GM18873 (cell line): ENCODE results near the gene IRX2.

Source experiments
- ATAC-seq: cut with Tn5 transposase; IDR thresholded peaks from one replicate; pipeline ENCODE4 v1.9.1; 2021; ENCODE audit warnings: mild to moderate bottlenecking, moderate library complexity, moderate number of reproducible peaks; ENCODE audit not compliant: unreplicated experiment, low FRiP score

IRX2 gene

DNA sequence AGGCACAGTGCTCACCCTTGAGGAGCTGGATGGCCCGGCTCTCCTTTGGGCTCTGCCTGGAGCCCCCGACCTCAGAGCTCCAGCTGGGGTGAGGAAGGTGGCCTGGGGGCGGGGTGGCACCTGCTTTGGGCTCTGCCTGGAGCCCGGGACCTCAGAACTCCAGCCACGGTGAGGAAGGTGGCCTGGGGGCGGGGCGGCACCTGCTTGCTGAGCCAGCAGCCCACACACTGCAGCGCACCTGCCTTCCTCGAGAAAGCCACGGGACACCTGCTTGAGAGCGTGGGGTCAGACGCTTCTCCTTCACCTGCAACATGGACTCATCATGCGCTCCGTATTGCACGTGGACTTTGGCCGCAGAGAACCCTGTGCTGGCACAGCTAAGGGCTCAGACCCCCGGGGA is 51.8 kb downstream of the IRX2 start:
- no peak for ATAC-seq

DNA sequence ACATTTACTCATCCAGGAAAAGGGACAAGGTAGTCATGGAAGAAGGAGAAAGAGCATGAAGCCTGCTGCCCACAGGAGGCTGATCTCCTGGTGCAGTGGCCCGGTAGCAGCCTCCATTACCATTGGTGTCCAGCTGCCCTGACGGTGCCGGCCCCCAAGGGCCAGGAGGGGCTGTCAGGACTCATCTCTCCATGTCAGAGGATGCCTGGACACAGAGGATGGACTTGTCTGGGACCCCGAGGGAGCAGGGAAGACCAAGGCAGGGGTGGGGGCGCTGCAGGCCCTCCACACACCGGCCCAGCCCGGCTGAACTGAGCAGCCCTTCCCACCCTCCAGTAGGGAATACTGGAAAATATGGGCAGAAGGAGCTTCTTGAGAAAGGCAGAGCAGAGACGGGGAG is 52.2 kb downstream of the IRX2 start:
- no peak for ATAC-seq

DNA sequence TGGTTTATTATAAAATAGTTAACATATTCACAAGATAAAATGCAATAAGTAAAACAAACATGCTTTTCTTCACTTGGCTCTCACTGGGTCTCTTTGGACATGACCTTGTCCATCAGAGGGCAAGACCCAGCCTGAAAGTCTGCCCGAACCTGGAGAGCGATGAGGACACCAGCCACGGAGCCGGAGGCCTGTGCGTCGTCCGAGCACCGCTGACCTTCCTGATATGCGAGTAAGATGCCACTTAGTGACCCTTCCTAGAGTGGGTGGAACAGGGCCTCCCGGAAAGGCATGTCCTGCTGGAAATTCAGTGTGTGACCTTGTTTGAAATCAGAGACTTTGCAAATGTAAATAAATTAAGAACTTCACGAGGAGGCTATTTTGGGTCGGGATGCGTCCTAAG is 52.9 kb downstream of the IRX2 start:
- ATAC-seq = no peak

DNA sequence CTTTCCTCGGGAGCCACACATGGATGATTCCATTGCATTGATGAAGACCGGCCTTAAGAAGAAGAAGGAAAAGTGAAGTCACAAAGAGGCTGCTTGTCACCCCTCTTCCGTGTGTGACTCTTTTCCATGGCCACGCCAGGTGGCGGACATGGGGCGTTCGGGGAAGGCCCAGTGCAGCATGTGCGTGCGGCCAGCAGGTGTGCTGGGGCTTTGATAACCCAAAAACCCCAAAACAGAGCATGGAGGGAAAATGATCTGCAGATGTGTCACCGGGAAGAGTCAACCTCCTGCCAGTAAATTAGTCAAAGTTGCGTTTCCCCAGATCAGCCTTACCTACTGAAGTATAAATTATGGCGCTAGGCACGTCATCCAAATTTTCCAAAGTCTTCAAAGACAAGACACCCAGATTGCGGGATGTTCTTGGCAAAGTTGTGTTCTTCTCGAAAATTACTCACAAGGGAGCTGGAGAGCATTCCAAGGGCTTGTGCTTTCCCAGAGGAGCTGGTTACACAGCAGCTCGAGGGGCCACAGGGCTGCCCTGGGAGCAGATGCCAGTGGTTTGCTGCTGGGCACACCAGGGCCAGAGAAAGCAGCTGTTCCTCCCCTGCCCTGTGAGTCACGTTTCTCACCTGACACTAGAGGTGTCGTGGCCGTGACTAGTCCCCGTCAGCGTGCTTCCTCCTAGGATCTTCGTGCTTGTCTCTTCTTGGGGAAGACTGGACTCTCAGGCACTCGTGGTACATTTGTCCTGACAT is 53.9 kb downstream of the IRX2 start:
- no peak for ATAC-seq

DNA sequence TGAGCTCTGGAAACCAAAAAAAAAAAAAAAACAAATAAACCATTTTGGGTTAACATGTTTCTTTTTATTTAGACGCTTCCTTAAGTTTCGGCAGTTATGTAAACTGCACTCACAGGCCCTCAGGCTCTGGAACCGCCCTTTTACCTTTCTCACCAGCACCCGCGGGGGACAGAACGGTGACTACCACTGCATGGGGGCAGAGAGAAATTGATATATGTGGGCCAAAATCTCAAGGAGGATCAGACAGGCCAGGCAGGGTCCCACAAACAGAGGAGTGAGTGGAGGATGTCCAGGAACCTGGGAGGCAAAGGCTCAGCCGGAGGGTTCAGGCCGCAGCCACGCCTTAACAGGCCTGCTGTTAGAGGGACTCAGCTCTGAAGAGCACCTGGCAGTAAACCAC is 54.4 kb downstream of the IRX2 start:
- ATAC-seq = no peak
